B cell (primary cell): Measurements from ENCODE around the gene ARHGEF17.

Source experiments
- EZH2 ChIP-seq: IDR thresholded peaks from 2 replicates; pipeline ENCODE4 v1.6.1; 2012; ENCODE audit warnings: borderline replicate concordance, low read depth, mild to moderate bottlenecking, moderate library complexity, low read length; ENCODE audit not compliant: insufficient read depth, poor library complexity, severe bottlenecking
- TF ChIP-seq, protein P1 (sequence below): fragments of 200-600 bp; IDR thresholded peaks from one replicate; pipeline ENCODE4 v1.8.0; 2022; ENCODE audit warnings: antibody characterized with exemption, mild to moderate bottlenecking

DNA sequence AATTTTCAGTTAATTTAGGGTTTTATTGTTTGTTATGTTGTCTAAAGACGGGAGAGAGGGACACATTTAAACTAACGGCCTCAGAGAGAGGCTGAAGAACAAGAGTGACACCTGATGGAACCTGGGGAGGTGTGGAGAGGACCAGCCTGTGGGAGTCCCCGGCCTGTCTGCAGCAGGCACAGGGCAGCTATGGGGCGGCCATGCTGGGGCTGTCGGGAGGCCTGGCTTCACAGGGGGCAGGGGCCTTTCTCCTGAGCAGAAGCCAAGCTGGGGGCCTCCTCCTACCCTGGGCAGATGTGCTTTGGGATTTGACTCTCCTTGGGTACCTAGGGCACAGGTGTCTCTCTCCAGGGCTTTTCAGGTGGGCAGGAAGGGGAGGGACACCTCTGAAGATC lies 90.1 kb downstream of the ARHGEF17 start:
- TF ChIP-seq, protein P1, sequence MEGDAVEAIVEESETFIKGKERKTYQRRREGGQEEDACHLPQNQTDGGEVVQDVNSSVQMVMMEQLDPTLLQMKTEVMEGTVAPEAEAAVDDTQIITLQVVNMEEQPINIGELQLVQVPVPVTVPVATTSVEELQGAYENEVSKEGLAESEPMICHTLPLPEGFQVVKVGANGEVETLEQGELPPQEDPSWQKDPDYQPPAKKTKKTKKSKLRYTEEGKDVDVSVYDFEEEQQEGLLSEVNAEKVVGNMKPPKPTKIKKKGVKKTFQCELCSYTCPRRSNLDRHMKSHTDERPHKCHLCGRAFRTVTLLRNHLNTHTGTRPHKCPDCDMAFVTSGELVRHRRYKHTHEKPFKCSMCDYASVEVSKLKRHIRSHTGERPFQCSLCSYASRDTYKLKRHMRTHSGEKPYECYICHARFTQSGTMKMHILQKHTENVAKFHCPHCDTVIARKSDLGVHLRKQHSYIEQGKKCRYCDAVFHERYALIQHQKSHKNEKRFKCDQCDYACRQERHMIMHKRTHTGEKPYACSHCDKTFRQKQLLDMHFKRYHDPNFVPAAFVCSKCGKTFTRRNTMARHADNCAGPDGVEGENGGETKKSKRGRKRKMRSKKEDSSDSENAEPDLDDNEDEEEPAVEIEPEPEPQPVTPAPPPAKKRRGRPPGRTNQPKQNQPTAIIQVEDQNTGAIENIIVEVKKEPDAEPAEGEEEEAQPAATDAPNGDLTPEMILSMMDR: no peak
- TF ChIP-seq EZH2: no peak
